Measurements from ENCODE around the gene ABHD12. TPM values are rescaled to one million over a fixed set of nuclear protein-coding genes. Genes with fewer than 3 reads are reported as not detected.
"Not testable (repeated sequence)": the region's sequence is repeated elsewhere in the genome, so short reads cannot be mapped to it uniquely, and the experiment has no call there.

ABHD12 gene
- total RNA-seq, 2 donors from 2014 or later, result 20.7 to 40.6 TPM

GRCh38 chr20:25340380-25340779, 50.3 kb downstream of the ABHD12 start:
- no peak for TF ChIP-seq CTCF (IDR thresholded peaks at IDR 0.05)
- Histone ChIP-seq H3K36me3 (no peaks in the 10 kb centered on the region), H3K9me3 (no peaks in the 10 kb centered on the region), H3K27ac (no peak overlapping the region), H3K4me1 (no peaks in the 10 kb centered on the region), H3K4me3 (no peak overlapping the region), H3K27me3 (no peaks in the 10 kb centered on the region)
- DNase-seq (ENCODE audit: low spot score), result no peak

GRCh38 chr20:25339608-25340007, 51.0 kb downstream of the ABHD12 start:
- H3K27ac ChIP-seq, result no peak overlapping the region
- no peaks in the 10 kb centered on the region for H3K4me1 ChIP-seq
- DNase-seq (ENCODE audit: low spot score), result no peak
- H3K4me3 ChIP-seq, result no peak overlapping the region
- no peaks in the 10 kb centered on the region for H3K36me3 ChIP-seq
- no peaks in the 10 kb centered on the region for H3K9me3 ChIP-seq
- TF ChIP-seq CTCF (IDR thresholded peaks at IDR 0.05), result no peak
- no peaks in the 10 kb centered on the region for H3K27me3 ChIP-seq

GRCh38 chr20:25338112-25339023, 52.3 kb downstream of the ABHD12 start:
- Histone ChIP-seq H3K4me1 (no peaks in the 10 kb centered on the region), H3K27me3 (no peaks in the 10 kb centered on the region), H3K9me3 (no peaks in the 10 kb centered on the region), H3K36me3 (no peaks in the 10 kb centered on the region), H3K4me3 (no peak overlapping the region), H3K27ac (no peak overlapping the region)
- DNase-seq (ENCODE audit: low spot score), result no peak
- no peak for TF ChIP-seq CTCF (IDR thresholded peaks at IDR 0.05)

GRCh38 chr20:25336561-25337422, 53.8 kb downstream of the ABHD12 start:
- Histone ChIP-seq H3K27me3 (no peaks in the 10 kb centered on the region), H3K27ac (no peak overlapping the region), H3K4me3 (no peak overlapping the region), H3K36me3 (no peaks in the 10 kb centered on the region), H3K9me3 (no peaks in the 10 kb centered on the region), H3K4me1 (no peaks in the 10 kb centered on the region)
- peak in 1 of 2 donors; percentile 60 for TF ChIP-seq CTCF (IDR thresholded peaks at IDR 0.05)
- no peak for DNase-seq (ENCODE audit: low spot score)

GRCh38 chr20:25334972-25335371, 55.7 kb downstream of the ABHD12 start:
- not testable (repeated sequence) for H3K27ac ChIP-seq; H3K4me1 ChIP-seq; H3K4me3 ChIP-seq; H3K36me3 ChIP-seq; H3K9me3 ChIP-seq; H3K27me3 ChIP-seq; DNase-seq (ENCODE audit: low spot score)

GRCh38 chr20:25328954-25329498, 61.6 kb downstream of the ABHD12 start:
- Histone ChIP-seq H3K9me3 (no peaks in the 10 kb centered on the region), H3K4me3 (no peak overlapping the region), H3K27ac (no peak overlapping the region), H3K27me3 (no peaks in the 10 kb centered on the region), H3K4me1 (peaks cover 0 to 4% of the 10 kb centered on the region in 2 donors), H3K36me3 (no peaks in the 10 kb centered on the region)
- DNase-seq (ENCODE audit: low spot score), result no peak
- TF ChIP-seq CTCF (IDR thresholded peaks at IDR 0.05), result no peak
